Measurements from ENCODE around the gene C1orf232. TPM values are rescaled to one million over a fixed set of nuclear protein-coding genes. Genes with fewer than 3 reads are reported as not detected.

The C1orf232 gene
- total RNA-seq, 1 experiment from 2014 or later: not detected

DNA sequence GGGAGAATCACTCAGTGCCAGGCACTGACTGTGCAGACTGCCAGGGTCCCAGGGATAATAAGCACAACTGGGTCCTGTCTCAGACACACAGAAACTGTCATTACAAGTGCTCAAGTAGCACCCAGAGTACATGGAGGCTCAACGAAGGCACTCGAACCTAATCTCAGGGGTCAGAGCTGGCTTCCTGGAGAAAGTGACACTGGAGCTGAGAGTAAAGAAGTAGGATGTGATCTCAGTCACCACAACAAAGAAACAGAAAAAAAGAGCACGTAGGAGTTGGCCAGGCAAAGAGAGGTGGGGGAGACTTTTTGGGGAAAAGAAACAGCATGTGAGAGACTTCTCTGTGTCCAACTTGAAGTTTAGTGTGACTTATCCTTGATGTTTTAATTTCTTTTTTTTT lies 23.0 kb upstream of the C1orf232 start:
- Histone ChIP-seq H3K4ac (ENCODE audit: low read depth, low read length) (no peak overlapping the region), H3K79me1 (ENCODE audit: insufficient read depth, low read depth, low read length, poor library complexity, severe bottlenecking) (no peaks in the 10 kb centered on the region), H2BK12ac (ENCODE audit: insufficient read length, low read depth, low read length) (no peak overlapping the region), H4K8ac (replicated peaks; ENCODE audit: insufficient read length, low read depth, low read length) (no peak overlapping the region), H4K91ac (ENCODE audit: insufficient read length, low read depth, low read length) (no peak overlapping the region), H3K9ac (ENCODE audit: extremely low read depth, insufficient read length, low read length) (no peak overlapping the region), H3K56ac (ENCODE audit: insufficient read length, low read depth, low read length) (no peak overlapping the region), H3K18ac (ENCODE audit: insufficient read length, low read depth, low read length) (no peak overlapping the region), H2AK5ac (ENCODE audit: insufficient read length, low read length) (no peak overlapping the region), H3T11ph (ENCODE audit: low read length) (no peak overlapping the region), H2BK15ac (ENCODE audit: low read depth, low read length) (no peak overlapping the region), H2BK5ac (ENCODE audit: insufficient read length, low read length) (no peak overlapping the region), H4K20me1 (ENCODE audit: control insufficient read depth, insufficient read depth, insufficient read length) (no peaks in the 10 kb centered on the region), H3K14ac (ENCODE audit: insufficient read depth, low read length) (no peak overlapping the region), H3K4me1 (ENCODE audit: insufficient read depth, low read length) (no peaks in the 10 kb centered on the region), H3K27me3 (ENCODE audit: insufficient read depth, low read length) (no peaks in the 10 kb centered on the region), H2BK120ac (ENCODE audit: low read depth, low read length, poor library complexity, severe bottlenecking) (no peak overlapping the region), H3K9me3 (ENCODE audit: control insufficient read depth, low read depth, low read length) (no peaks in the 10 kb centered on the region), H3K23me2 (ENCODE audit: insufficient read length, low read depth, low read length, poor library complexity, severe bottlenecking) (no peaks in the 10 kb centered on the region), H3K4me2 (ENCODE audit: insufficient read depth, insufficient read length, low read length) (no peak overlapping the region), H3K79me2 (ENCODE audit: insufficient read depth, low read length) (no peaks in the 10 kb centered on the region), H4K5ac (ENCODE audit: insufficient read length, low read depth, low read length) (no peak overlapping the region), H2BK20ac (ENCODE audit: low read depth, low read length, poor library complexity, severe bottlenecking) (no peak overlapping the region), H3K23ac (ENCODE audit: insufficient read length, low read depth, low read length) (no peak overlapping the region), H3K27ac (ENCODE audit: insufficient read length, low read depth, low read length) (no peak overlapping the region), H2AFZ (ENCODE audit: low read length) (no peak overlapping the region)
- WGBS (ENCODE audit: extremely low coverage, insufficient read length, low lambda C conversion rate): no CpG with 5 or more reads among the region's 3 CpGs
- peaks cover 2% of the 10 kb centered on the region for H3K27me3 Mint-ChIP-seq (ENCODE audit: low read depth)
- H3K9me3 Mint-ChIP-seq: no peaks in the 10 kb centered on the region
- no peak for DNase-seq
- peaks cover 13 to 19% of the 10 kb centered on the region in 2 experiments for H3K4me1 Mint-ChIP-seq
- TF ChIP-seq, protein P1, sequence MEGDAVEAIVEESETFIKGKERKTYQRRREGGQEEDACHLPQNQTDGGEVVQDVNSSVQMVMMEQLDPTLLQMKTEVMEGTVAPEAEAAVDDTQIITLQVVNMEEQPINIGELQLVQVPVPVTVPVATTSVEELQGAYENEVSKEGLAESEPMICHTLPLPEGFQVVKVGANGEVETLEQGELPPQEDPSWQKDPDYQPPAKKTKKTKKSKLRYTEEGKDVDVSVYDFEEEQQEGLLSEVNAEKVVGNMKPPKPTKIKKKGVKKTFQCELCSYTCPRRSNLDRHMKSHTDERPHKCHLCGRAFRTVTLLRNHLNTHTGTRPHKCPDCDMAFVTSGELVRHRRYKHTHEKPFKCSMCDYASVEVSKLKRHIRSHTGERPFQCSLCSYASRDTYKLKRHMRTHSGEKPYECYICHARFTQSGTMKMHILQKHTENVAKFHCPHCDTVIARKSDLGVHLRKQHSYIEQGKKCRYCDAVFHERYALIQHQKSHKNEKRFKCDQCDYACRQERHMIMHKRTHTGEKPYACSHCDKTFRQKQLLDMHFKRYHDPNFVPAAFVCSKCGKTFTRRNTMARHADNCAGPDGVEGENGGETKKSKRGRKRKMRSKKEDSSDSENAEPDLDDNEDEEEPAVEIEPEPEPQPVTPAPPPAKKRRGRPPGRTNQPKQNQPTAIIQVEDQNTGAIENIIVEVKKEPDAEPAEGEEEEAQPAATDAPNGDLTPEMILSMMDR (conservative IDR thresholded peaks at IDR 0.05): no peak
- H3K4me3 Mint-ChIP-seq: no peak overlapping the region; a peak in 1 of 5 replicates
- H3K27ac Mint-ChIP-seq: no peak overlapping the region
- peaks cover 5 to 16% (median 6%) of the 10 kb centered on the region in 3 experiments; a peak in 5 of 7 replicates for H3K36me3 Mint-ChIP-seq (ENCODE audit: insufficient read depth in 1 of 3, low read depth in 3 of 3)

All from H9 (cell line).